Suprapubic skin (tissue), 4 donors: ENCODE measurements around the gene ACACB. TPM values are rescaled to one million over a fixed set of nuclear protein-coding genes. Genes with fewer than 3 reads are reported as not detected.

Experiments
- DNase-seq, 2 donors: peaks; one replicate each; pipeline ENCODE4 v3.0.0-alpha.2; 2019; ENCODE audit warnings: low spot score in 2 of 2
- H3K27ac ChIP-seq: fragments of 200-600 bp; sonication (generic); one replicate; pipeline ENCODE4 v1.5.1; 2019
- H3K27me3 ChIP-seq: fragments of 200-600 bp; sonication (generic); one replicate; pipeline ENCODE4 v1.5.1; 2019
- H3K36me3 ChIP-seq: fragments of 200-600 bp; sonication (generic); one replicate; pipeline ENCODE4 v1.5.1; 2019
- H3K4me1 ChIP-seq: fragments of 200-600 bp; sonication (generic); one replicate; pipeline ENCODE4 v1.5.1; 2019
- H3K4me3 ChIP-seq: fragments of 200-600 bp; sonication (generic); one replicate; pipeline ENCODE4 v1.5.1; 2019; ENCODE audit warnings: mild to moderate bottlenecking
- H3K9me3 ChIP-seq: fragments of 200-600 bp; sonication (generic); one replicate; pipeline ENCODE4 v1.5.1; 2019
- EP300 ChIP-seq: sonication (generic); formaldehyde crosslinking; IDR thresholded peaks from one replicate; pipeline ENCODE4 v1.6.1; 2017; ENCODE audit warnings: antibody characterized with exemption
- POLR2A ChIP-seq, 2 donors: fragments of 450-650 bp; IDR thresholded peaks; one replicate each; pipeline ENCODE4 v1.6.1; 2017; ENCODE audit warnings: antibody characterized with exemption in 2 of 2, mild to moderate bottlenecking in 2 of 2, moderate library complexity in 2 of 2
- POLR2AphosphoS5 ChIP-seq, 3 donors: sonication (generic); formaldehyde crosslinking; IDR thresholded peaks; one replicate each; pipeline ENCODE4 v1.6.1; 2017; ENCODE audit warnings: antibody characterized with exemption in 3 of 3
- WGBS: methylation state at CpG from one replicate; pipeline ENCODE4 v1.1.5; 2018; 5-methylcytosine and 5-hydroxymethylcytosine counted together
- total RNA-seq, 4 donors: library from RNA; depleted of rRNA; stranded (reverse); fragments of >200 nt; gene quantifications; one replicate each; pipeline ENCODE4 v1.1.0, GENCODE V29; 2016
- TF ChIP-seq, protein P1 (sequence below), 2 donors: fragments of 200-600 bp in 1 of 2; fragments of 450-650 bp in 1 of 2; sonication (generic) in 1 of 2; IDR thresholded peaks; one replicate each; pipeline ENCODE4 v1.5.1; 2016 to 2019; ENCODE audit warnings: antibody characterized with exemption in 2 of 2, mild to moderate bottlenecking in 1 of 2, moderate library complexity in 1 of 2

The ACACB gene
- total RNA-seq, 4 donors from 2014 or later = 19.2 to 90.8 (median 56.9) TPM

DNA sequence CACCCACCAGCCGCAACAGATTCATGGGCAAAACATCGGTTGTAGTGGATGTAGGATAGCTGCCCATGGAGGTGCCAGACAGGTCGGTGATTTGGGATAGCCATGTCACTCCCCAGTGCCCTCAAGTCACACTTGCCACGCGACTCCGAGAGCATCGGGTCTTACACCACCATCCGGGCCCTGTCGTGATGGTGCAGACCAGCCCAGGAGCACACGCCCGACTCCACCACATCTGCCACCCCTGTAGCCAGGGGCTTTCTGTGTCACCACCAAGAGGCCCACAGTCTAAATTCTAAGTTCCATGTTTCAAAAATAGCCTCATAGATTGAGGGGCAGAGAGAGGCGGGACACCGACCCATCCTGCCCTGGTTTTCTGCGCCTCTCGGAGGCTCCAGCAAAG lies 174.7 kb downstream of the ACACB start:
- peak overlapping the region; percentile 32 for H3K4me3 ChIP-seq
- no peaks in the 10 kb centered on the region for H3K9me3 ChIP-seq
- no peaks in the 10 kb centered on the region for H3K36me3 ChIP-seq
- no peak for DNase-seq
- WGBS = 45% methylated on average over 9 of the region's 15 CpGs
- H3K27ac ChIP-seq = no peak overlapping the region
- peaks cover 11% of the 10 kb centered on the region for H3K4me1 ChIP-seq
- H3K27me3 ChIP-seq = peaks cover 15% of the 10 kb centered on the region
- TF ChIP-seq EP300 (no peak), POLR2A (IDR thresholded peaks at IDR 0.05) (no peak), POLR2AphosphoS5 (IDR thresholded peaks at IDR 0.05) (no peak)
- TF ChIP-seq, protein P1, sequence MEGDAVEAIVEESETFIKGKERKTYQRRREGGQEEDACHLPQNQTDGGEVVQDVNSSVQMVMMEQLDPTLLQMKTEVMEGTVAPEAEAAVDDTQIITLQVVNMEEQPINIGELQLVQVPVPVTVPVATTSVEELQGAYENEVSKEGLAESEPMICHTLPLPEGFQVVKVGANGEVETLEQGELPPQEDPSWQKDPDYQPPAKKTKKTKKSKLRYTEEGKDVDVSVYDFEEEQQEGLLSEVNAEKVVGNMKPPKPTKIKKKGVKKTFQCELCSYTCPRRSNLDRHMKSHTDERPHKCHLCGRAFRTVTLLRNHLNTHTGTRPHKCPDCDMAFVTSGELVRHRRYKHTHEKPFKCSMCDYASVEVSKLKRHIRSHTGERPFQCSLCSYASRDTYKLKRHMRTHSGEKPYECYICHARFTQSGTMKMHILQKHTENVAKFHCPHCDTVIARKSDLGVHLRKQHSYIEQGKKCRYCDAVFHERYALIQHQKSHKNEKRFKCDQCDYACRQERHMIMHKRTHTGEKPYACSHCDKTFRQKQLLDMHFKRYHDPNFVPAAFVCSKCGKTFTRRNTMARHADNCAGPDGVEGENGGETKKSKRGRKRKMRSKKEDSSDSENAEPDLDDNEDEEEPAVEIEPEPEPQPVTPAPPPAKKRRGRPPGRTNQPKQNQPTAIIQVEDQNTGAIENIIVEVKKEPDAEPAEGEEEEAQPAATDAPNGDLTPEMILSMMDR (IDR thresholded peaks at IDR 0.05) = no peak

DNA sequence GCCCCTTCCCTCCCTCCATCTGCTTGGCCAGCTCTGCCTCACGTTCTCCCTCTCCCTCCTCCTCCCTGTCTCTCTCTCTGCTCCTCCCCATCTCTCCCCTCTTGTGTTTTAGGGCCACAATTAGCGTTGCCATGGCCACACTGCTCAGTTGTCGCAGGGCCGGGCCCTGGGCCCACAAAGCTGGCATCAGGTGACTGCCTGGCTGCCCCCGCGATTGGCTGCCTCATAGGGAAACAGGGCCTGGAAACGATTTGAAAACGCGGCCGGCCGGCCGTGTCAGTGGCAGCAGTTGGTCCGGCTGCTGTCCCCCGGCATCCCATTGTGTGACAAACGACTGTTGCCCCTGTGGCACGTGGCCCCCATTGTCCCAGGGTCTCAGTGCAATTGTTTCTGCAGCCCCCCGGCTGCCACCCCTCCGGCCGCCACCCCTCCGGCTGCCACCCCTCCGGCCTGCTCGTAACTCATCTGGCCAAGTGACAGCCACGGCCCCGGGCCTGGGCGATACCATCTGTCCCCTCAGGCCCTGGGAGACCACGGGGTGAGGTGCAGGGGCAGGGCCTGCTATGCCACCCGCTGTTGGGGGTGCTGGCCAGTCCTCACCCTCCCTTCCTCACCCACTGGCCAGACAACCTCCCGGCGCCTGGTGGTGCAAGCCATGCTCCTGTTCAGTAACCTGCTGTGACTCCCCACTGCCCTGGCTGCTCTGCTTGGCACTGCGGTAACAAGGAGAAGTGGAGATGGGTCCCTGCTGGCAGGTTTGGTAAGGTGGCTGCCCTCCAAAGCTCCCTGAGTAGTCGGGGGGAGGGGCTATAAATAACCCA lies 175.3 kb downstream of the ACACB start:
- Histone ChIP-seq H3K36me3 (no peaks in the 10 kb centered on the region), H3K4me3 (peak overlapping the region; percentile 32), H3K27me3 (peaks cover 15% of the 10 kb centered on the region), H3K9me3 (no peaks in the 10 kb centered on the region), H3K4me1 (peaks cover 11% of the 10 kb centered on the region), H3K27ac (no peak overlapping the region)
- TF ChIP-seq POLR2AphosphoS5 (IDR thresholded peaks at IDR 0.05) (no peak), POLR2A (IDR thresholded peaks at IDR 0.05) (no peak), EP300 (no peak)
- TF ChIP-seq, protein P1 (IDR thresholded peaks at IDR 0.05) = no peak
- WGBS = 27% methylated on average over 9 of the region's 31 CpGs
- DNase-seq = no peak

DNA sequence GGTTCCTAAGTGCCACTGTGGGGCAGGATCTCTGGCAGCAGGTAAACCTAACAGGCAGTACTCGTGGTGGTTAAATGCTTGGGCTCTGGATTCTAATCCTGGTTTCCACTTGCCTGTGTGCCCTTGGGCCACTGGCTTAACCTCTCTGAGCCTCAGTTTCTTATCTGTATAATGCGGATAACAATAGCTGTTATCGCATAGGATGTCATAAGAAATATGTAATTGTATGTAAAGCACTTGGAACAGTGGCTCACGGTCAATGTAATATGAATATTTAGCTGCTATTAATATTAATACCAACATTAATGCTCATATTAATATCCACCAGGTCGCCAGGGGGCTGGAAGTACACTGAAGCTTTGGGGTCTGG lies 175.9 kb downstream of the ACACB start:
- WGBS = 84% methylated on average over 5 of the region's 5 CpGs
- peaks cover 15% of the 10 kb centered on the region for H3K27me3 ChIP-seq
- H3K36me3 ChIP-seq = no peaks in the 10 kb centered on the region
- TF ChIP-seq POLR2A (IDR thresholded peaks at IDR 0.05) = no peak
- TF ChIP-seq, protein P1 (IDR thresholded peaks at IDR 0.05) = no peak
- TF ChIP-seq POLR2AphosphoS5 (IDR thresholded peaks at IDR 0.05) = no peak
- TF ChIP-seq EP300 = no peak
- H3K9me3 ChIP-seq = no peaks in the 10 kb centered on the region
- H3K4me3 ChIP-seq = no peak overlapping the region
- H3K27ac ChIP-seq = no peak overlapping the region
- H3K4me1 ChIP-seq = peaks cover 11% of the 10 kb centered on the region
- DNase-seq = no peak

DNA sequence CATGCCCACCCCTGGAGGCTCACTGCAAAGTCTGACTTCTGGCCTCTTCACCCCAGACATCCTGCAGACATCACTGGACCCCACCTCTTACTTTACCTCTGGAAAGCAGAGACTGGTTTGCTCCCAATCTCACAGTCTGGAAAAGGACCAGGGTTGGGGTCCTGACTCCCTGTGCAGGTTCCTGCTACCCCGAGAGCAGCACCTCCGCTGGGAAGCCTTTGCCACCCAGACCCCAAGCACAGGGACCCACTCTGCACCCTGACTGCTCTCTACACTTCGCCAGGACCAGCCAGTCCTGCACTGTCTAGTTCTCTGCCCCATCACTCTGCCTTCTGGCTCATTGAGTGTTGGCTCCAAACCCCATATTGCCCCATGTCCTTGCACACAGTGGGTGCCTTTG lies 176.7 kb downstream of the ACACB start:
- whole genome bisulfite sequencing = 80% methylated on average over 3 of the region's 3 CpGs
- Histone ChIP-seq H3K9me3 (no peaks in the 10 kb centered on the region), H3K36me3 (no peaks in the 10 kb centered on the region), H3K4me1 (peaks cover 11% of the 10 kb centered on the region), H3K27me3 (peaks cover 11% of the 10 kb centered on the region), H3K27ac (no peak overlapping the region), H3K4me3 (no peak overlapping the region)
- no peak for TF ChIP-seq EP300
- no peak for TF ChIP-seq POLR2AphosphoS5 (IDR thresholded peaks at IDR 0.05)
- no peak for TF ChIP-seq POLR2A (IDR thresholded peaks at IDR 0.05)
- TF ChIP-seq, protein P1 (IDR thresholded peaks at IDR 0.05) = no peak
- no peak for DNase-seq

DNA sequence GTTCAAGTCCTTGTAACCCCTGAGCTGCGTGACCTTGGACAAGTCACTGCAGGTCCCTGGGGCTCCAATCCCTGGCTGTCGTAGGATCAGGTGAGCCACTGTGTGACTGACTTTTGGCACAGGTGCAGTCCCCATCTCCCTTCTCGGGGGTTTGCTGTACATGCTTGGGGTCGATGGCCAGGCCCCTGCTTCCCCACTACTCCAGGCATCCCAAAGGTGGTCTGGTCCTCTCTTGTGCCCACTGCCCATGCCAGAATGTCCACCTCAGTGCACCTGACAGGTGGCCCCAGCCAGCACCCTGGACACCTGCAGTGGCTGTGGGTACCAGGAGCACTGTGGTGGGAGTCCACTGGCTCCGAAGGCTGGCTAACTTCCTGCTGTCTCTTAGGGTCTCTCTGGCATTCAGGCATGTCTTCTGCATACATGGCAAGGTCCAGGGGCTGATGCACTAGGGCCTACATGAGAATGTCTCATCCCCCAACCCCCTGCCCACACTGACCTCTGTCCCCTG lies 178.0 kb downstream of the ACACB start:
- Histone ChIP-seq H3K4me3 (no peak overlapping the region), H3K27ac (no peak overlapping the region), H3K9me3 (no peaks in the 10 kb centered on the region), H3K27me3 (peaks cover 11% of the 10 kb centered on the region), H3K4me1 (peaks cover 11% of the 10 kb centered on the region), H3K36me3 (no peaks in the 10 kb centered on the region)
- TF ChIP-seq, protein P1 (IDR thresholded peaks at IDR 0.05) = no peak
- TF ChIP-seq POLR2AphosphoS5 (IDR thresholded peaks at IDR 0.05) = no peak
- no peak for TF ChIP-seq POLR2A (IDR thresholded peaks at IDR 0.05)
- no peak for TF ChIP-seq EP300
- no peak for DNase-seq
- WGBS = 50% methylated on average over 2 of the region's 5 CpGs
